MM.1S (cell line): ENCODE results near the gene CCNJ.
A peak's percentile ranks its signal among the peaks of the same experiment; 100 is the strongest.

Source experiments
- DNase-seq: peaks from one replicate; pipeline ENCODE4 v3.0.0-alpha.2; 2015
- H2AFZ ChIP-seq: fragments of 300-600 bp; sonication (generic); 2 replicates; pipeline ENCODE4 v1.6.0; 2016; ENCODE audit warnings: antibody characterized with exemption, low read length
- H3F3A ChIP-seq: fragments of 300-600 bp; sonication (generic); 2 replicates; pipeline ENCODE4 v1.6.1; 2016; ENCODE audit warnings: mild to moderate bottlenecking, antibody characterized with exemption, low read length, moderate library complexity, mixed read lengths; ENCODE audit not compliant: insufficient read depth
- H3K27ac ChIP-seq: fragments of 300-600 bp; sonication (generic); 2 replicates; pipeline ENCODE4 v1.5.1; 2016; ENCODE audit warnings: mild to moderate bottlenecking, low read length
- H3K27me3 ChIP-seq: fragments of 300-600 bp; sonication (generic); replicated peaks from 2 replicates; pipeline ENCODE4 v1.6.0; 2016; ENCODE audit warnings: low read length; ENCODE audit not compliant: insufficient read depth
- H3K36me3 ChIP-seq: fragments of 300-600 bp; sonication (generic); replicated peaks from 2 replicates; pipeline ENCODE4 v1.6.1; 2016; ENCODE audit warnings: mild to moderate bottlenecking, low read length, mixed read lengths; ENCODE audit not compliant: insufficient read depth
- H3K4me1 ChIP-seq: fragments of 300-600 bp; sonication (generic); 2 replicates; pipeline ENCODE4 v1.6.1; 2016; ENCODE audit warnings: low read length, mixed read lengths
- H3K4me2 ChIP-seq: fragments of 300-600 bp; sonication (generic); 2 replicates; pipeline ENCODE4 v1.6.0; 2016; ENCODE audit warnings: low read depth, low read length
- H3K4me3 ChIP-seq: fragments of 300-600 bp; sonication (generic); 2 replicates; pipeline ENCODE4 v1.5.1; 2016; ENCODE audit warnings: low read length, mixed read lengths
- H3K79me2 ChIP-seq: fragments of 300-600 bp; sonication (generic); 2 replicates; pipeline ENCODE4 v1.6.1; 2016; ENCODE audit warnings: mixed run types, low read length, mixed read lengths
- H3K9ac ChIP-seq: fragments of 300-600 bp; sonication (generic); 2 replicates; pipeline ENCODE4 v1.6.1; 2016; ENCODE audit warnings: low read length, mixed read lengths
- H3K9me2 ChIP-seq: fragments of 300-600 bp; sonication (generic); replicated peaks from 2 replicates; pipeline ENCODE4 v1.6.1; 2016; ENCODE audit warnings: mild to moderate bottlenecking, low read length, mixed read lengths; ENCODE audit not compliant: insufficient read depth
- H3K9me3 ChIP-seq: fragments of 300-600 bp; sonication (generic); replicated peaks from 2 replicates; pipeline ENCODE4 v1.6.1; 2016; ENCODE audit warnings: mild to moderate bottlenecking, low read length, mixed read lengths; ENCODE audit not compliant: insufficient read depth
- H4K20me1 ChIP-seq: fragments of 300-600 bp; sonication (generic); 2 replicates; pipeline ENCODE4 v1.6.1; 2016; ENCODE audit warnings: mild to moderate bottlenecking, low read length, moderate library complexity, mixed read lengths; ENCODE audit not compliant: insufficient read depth
- EZH2 ChIP-seq: fragments of 300-600 bp; sonication (generic); optimal IDR thresholded peaks from 2 replicates; pipeline ENCODE3; 2017; ENCODE audit warnings: low read depth, mild to moderate bottlenecking, antibody characterized with exemption, low read length, mixed read lengths
- EZH2phosphoT487 ChIP-seq: fragments of 300-600 bp; sonication (generic); IDR thresholded peaks from 2 replicates; pipeline ENCODE4 v1.6.1; 2018; ENCODE audit warnings: antibody characterized with exemption, low read length
- TF ChIP-seq, protein P1 (sequence below): fragments of 300-600 bp; sonication (generic); IDR thresholded peaks from 2 replicates; pipeline ENCODE4 v1.5.1; 2016; ENCODE audit warnings: antibody characterized with exemption, low read length, mixed read lengths

The CCNJ gene

DNA sequence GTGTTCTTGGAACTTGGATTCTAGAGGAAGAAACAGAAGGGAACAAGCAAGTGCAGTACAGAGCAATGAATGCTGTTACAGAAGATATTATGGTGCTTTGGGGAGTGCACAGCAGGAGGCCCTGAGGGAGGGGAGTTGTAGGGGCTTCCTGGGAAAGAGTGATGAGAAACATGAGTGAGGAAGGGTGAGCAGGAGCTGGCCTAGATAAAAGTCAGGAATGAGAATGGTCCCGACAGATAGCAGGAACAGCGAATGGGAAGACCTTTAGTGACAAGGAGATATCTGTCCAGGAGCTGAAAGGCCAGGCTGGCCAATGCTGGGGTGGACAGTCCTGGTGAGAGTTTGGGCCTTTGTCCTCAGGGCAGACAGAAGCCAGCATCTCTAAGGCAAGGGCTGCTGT, 20.6 kb upstream of the CCNJ start:
- Histone ChIP-seq H3F3A (no peaks in the 10 kb centered on the region), H4K20me1 (no peaks in the 10 kb centered on the region), H3K9me3 (no peaks in the 10 kb centered on the region), H2AFZ (no peak overlapping the region), H3K27me3 (no peaks in the 10 kb centered on the region), H3K36me3 (no peaks in the 10 kb centered on the region), H3K4me3 (no peak overlapping the region), H3K4me2 (no peak overlapping the region), H3K4me1 (no peaks in the 10 kb centered on the region), H3K27ac (no peak overlapping the region), H3K79me2 (no peaks in the 10 kb centered on the region), H3K9ac (no peak overlapping the region), H3K9me2 (no peaks in the 10 kb centered on the region)
- DNase-seq, result no peak
- TF ChIP-seq EZH2, result no peak
- TF ChIP-seq, protein P1, sequence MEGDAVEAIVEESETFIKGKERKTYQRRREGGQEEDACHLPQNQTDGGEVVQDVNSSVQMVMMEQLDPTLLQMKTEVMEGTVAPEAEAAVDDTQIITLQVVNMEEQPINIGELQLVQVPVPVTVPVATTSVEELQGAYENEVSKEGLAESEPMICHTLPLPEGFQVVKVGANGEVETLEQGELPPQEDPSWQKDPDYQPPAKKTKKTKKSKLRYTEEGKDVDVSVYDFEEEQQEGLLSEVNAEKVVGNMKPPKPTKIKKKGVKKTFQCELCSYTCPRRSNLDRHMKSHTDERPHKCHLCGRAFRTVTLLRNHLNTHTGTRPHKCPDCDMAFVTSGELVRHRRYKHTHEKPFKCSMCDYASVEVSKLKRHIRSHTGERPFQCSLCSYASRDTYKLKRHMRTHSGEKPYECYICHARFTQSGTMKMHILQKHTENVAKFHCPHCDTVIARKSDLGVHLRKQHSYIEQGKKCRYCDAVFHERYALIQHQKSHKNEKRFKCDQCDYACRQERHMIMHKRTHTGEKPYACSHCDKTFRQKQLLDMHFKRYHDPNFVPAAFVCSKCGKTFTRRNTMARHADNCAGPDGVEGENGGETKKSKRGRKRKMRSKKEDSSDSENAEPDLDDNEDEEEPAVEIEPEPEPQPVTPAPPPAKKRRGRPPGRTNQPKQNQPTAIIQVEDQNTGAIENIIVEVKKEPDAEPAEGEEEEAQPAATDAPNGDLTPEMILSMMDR, result no peak
- TF ChIP-seq EZH2phosphoT487, result no peak

DNA sequence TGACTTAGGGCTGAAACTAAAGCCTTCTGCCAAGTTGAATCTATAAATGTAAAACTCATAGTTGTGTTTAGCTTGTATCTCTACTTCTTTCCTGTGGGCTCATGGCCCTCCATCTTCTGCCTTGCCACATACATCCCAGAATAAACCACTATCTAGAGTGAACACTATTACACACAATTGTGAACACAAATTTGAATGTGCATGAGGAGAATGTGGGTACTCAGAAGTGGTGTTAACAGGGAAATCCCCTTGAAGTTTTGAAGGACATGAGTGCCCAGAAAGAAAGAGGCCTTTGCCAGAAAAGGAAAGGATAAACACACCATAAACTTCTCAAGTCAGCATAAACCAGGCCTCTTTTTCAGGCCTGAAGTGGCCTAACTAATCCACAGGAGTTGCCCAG, 20.2 kb upstream of the CCNJ start:
- no peaks in the 10 kb centered on the region for H3K27me3 ChIP-seq
- H3K4me1 ChIP-seq, result no peaks in the 10 kb centered on the region
- no peak overlapping the region for H3K4me3 ChIP-seq
- no peaks in the 10 kb centered on the region for H3K9me2 ChIP-seq
- no peak overlapping the region for H3K4me2 ChIP-seq
- no peak overlapping the region for H3K9ac ChIP-seq
- no peak overlapping the region for H2AFZ ChIP-seq
- no peaks in the 10 kb centered on the region for H3K9me3 ChIP-seq
- no peaks in the 10 kb centered on the region for H4K20me1 ChIP-seq
- H3F3A ChIP-seq, result no peaks in the 10 kb centered on the region
- DNase-seq, result no peak
- H3K27ac ChIP-seq, result no peak overlapping the region
- no peaks in the 10 kb centered on the region for H3K36me3 ChIP-seq
- no peaks in the 10 kb centered on the region for H3K79me2 ChIP-seq
- TF ChIP-seq EZH2phosphoT487, result no peak
- TF ChIP-seq, protein P1, result no peak
- TF ChIP-seq EZH2, result no peak

DNA sequence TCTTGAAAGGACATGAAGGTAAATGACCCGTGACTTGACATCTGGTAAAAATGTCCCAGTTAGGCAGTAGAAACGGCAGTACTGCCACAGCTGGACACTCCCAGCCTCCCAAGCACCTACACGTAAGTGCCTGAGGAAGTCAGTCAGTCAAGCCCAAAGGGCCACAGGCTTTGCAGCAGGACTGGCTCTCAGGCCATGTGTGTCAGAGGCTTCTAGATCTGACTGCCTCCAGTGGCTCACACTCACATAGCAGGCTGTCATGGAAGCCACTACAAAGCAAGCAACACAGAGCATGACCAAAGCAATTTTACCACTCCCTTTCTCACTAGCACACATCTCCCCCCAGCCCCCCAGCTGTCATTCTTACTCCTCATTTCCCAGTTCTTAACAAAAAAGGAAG, 17.8 kb upstream of the CCNJ start:
- Histone ChIP-seq H3K36me3 (no peaks in the 10 kb centered on the region), H2AFZ (no peak overlapping the region), H3K9me2 (no peaks in the 10 kb centered on the region), H3F3A (no peaks in the 10 kb centered on the region), H3K4me2 (no peak overlapping the region), H3K9ac (no peak overlapping the region), H3K79me2 (no peaks in the 10 kb centered on the region), H3K27ac (no peak overlapping the region), H3K4me1 (no peaks in the 10 kb centered on the region), H3K9me3 (no peaks in the 10 kb centered on the region), H4K20me1 (no peaks in the 10 kb centered on the region), H3K4me3 (no peak overlapping the region), H3K27me3 (no peaks in the 10 kb centered on the region)
- DNase-seq, result peak; percentile 18
- TF ChIP-seq, protein P1, result peak; percentile 20
- TF ChIP-seq EZH2, result no peak
